ENCODE data around the gene TNFRSF21.
"Not testable (repeated sequence)": the region's sequence is repeated elsewhere in the genome, so short reads cannot be mapped to it uniquely, and the experiment has no call there.

Gene TNFRSF21

GRCh38 chr6:47286301-47286700, 23.4 kb downstream of the TNFRSF21 start:
- no peak for DNase-seq

GRCh38 chr6:47283993-47284392, 25.7 kb downstream of the TNFRSF21 start:
- DNase-seq = no peak

DNA sequence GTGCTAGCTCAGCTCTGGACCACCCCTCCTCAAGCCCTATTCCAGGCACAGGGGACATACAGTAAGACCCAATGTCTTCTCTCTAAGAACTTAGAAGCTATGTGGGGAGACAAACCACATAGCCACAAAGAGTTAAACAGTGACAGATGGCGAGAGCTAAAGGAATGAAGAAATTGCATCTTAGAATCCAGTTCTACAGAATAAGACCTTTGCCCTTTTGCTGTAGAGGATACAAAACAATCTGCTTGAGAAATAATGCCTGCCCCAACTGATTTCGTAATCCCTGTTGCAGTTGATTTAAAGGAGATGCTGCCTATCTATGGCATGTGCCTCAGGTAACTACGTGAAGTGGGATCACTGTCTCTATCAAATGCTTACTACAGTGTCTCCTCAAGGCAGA, 31.2 kb downstream of the TNFRSF21 start:
- peak in 1 of 2 experiments; percentile 5 for DNase-seq

GRCh38 chr6:47277702-47278101, 32.0 kb downstream of the TNFRSF21 start:
- DNase-seq = no peak

DNA sequence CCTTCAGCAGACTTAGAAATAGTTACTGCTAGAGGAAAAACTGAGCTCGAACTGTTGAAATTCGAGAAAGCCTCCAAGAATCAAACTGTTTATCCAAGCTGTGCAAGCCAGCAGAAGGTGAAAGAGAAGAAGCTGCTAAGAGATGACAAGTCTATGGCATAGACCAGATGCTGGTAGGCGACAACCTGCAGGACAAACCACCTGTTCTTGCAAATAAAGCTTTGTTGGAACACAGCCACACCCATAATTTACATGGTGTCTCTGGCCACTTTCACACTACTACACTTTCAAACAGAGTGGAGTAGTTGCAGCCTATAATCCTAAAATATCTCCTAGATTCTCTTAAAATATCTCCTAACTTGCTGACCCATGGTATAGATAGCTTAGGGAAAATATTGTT, 33.3 kb downstream of the TNFRSF21 start:
- no peak for DNase-seq

- DNase-seq = no peak
Observed at GRCh38 chr6:47275640-47276039, 34.1 kb downstream of the TNFRSF21 start.

- DNase-seq = not testable (repeated sequence)
Observed at GRCh38 chr6:47275132-47275531, 34.6 kb downstream of the TNFRSF21 start.

DNA sequence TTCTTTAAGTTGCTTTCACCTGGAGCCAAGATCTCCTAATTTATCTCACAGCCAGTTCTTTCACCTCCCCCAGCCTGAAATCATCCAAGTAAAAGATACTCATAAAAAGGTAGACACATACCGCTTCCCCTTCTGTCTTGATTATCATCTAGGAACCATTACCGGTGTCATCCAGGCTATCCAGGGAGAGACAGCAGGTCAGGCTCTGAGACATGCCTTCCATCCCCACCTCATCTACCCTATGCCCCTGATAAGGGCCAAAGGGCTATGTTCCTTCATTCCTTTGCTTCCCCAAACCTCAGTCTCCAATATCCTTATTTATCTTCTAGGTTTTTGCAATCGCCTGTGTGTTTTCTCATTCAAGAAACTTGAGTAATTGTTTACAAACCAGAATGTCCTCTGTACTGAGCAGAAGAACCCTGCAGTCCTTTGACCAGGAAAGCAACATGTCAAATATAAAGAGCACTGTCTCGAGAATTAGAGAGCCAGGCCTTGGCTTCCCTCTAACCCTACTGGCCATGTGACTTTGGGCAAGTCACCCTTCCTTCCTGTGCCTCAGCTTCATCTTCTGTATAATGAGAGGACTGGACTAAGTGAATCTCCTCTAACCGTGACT, 41.0 kb downstream of the TNFRSF21 start:
- DNase-seq = no peak

DNA sequence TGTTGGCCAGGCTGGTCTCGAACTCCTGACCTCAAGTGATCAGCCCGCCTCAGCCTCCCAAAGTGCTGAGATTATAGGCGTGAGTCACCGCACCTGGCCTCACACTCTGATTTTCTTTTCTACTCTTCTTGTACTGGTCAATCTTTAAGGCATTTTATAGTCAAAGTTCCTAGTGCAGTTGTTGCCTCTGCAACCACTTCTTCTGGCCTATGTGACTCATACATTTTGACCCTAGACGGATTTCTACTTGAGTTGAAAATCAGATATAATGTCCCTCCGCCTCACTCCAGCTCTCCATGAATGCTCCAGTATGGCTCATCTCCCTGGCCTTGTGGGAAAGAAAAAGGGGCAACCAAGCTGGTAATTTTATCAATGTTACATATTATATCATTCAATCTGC, 42.4 kb downstream of the TNFRSF21 start:
- DNase-seq = no peak

DNA sequence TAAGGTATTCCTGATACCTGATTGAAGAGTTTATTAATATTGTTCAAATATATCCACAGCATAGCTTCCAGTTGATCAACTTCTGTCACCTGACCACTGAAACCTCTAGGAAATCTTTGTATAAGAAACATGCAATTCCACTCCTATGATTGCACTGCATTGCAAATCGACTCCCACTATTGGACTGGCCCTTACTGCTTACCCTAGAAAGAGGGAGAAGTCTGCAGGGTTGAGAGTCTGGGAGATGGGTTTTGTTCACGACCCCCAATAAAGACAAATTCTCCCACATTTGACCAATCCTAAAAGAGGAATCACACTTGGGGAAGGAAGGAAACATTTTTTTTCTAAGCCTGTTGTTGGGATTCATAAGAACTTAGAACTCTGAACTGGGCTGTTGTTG, 43.7 kb downstream of the TNFRSF21 start:
- DNase-seq = no peak

DNA sequence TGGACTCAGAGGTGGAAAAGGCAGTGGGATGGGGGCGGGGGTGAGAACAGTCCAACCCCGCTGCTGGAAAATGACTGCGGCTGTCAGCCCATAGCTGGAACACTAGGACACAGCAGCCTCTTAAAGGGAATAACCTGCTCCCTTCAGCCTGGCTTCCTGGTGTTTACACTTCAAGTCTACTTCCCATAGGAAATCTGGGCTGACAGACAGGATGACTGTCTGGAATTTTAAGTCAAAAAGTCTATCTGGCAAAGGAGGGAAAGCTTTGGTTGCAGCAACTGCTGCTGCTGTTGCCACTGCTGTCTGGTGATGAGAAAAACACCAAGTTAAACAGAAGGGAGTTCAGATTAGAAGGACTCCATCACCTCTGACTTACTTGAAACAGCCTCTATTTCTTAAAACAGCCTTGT, 44.9 kb downstream of the TNFRSF21 start:
- no peak for DNase-seq

DNA sequence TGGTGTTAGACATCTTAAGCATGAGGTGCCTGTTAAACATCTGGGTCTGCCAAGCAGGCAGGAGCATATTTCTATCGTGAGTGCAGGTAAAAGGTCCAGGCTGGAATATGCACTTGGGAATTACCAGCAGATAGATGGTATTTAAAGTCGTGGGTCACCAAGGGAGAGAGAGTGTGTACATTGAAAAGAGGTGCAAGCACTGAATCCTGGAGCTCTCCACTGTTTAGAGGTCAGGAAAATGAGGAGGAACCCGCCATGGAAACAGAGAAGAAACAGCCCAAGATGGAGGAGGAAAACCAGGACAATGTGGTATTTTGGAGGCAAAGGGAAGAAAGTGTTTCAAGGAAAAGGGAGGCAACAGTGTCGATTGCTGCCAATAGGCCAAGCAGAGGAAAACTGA, 46.4 kb downstream of the TNFRSF21 start:
- no peak for DNase-seq

DNA sequence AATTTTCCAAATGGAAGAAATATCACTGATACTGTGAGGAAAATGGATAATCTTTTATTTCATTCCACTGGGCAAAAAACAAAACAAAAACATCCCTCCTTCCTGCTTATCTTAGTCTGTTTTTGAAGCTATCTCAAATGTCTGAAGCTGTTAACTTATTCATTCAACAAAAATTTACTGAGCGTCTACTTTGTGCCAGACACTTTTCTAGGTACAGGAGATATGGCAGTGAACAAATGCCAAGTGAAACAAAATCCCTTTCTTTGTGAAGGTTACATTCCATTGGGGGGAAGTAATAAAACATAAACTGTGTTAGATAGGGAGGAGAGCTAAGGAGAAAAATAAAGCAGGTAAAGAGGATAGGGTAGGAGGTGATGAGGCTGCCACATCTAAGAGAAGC, 47.5 kb downstream of the TNFRSF21 start:
- DNase-seq = no peak

- DNase-seq = no peak
Observed at GRCh38 chr6:47261191-47261590, 48.5 kb downstream of the TNFRSF21 start.

DNA sequence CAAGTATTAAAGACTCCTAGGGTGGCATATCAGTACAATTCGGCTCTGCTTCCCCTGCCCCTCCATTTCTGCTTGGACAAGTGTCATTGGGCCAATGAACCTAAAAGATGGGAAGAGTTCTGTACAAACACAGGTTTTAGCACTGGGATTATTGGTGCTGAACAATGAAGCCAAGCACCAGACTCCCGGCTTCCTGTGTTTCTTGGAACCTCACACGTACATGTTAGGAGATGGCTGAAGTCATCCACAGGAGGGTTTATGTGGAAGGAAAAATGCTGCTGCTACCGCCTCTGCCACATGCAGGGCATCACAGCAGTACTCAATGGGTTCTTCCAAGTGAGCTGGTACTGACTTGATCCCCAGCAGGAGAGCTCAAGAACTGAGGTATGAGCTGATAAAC, 49.7 kb downstream of the TNFRSF21 start:
- no peak for DNase-seq

DNA sequence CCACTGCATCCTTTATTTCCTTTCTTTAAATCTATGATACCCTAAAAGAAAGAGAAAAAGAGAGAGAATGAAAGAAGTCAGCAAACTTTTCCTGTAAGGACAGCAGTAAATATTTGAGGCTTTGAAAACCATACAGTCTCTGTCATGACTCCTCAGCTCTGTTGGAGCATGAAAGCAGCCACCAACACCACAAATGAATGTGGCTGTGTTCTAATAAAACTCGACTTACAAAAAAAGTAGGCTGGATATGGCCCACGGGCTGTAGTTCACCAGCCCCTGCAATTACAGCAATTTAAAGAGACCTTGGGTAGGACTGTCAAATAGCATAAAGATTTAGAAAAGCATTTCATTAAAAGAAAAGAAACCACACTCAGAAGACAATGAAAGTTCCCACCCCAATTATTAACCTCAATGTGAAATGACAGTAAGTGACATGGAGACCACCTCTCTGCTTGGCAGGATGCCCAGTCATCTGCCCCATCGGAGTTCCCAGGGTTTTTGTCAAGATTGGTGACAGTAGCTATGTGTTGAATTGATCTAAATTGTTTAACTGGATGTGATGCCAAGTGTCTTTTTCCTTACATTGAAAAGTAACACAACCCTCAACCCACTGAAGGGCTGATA, 50.9 kb downstream of the TNFRSF21 start:
- DNase-seq = no peak

DNA sequence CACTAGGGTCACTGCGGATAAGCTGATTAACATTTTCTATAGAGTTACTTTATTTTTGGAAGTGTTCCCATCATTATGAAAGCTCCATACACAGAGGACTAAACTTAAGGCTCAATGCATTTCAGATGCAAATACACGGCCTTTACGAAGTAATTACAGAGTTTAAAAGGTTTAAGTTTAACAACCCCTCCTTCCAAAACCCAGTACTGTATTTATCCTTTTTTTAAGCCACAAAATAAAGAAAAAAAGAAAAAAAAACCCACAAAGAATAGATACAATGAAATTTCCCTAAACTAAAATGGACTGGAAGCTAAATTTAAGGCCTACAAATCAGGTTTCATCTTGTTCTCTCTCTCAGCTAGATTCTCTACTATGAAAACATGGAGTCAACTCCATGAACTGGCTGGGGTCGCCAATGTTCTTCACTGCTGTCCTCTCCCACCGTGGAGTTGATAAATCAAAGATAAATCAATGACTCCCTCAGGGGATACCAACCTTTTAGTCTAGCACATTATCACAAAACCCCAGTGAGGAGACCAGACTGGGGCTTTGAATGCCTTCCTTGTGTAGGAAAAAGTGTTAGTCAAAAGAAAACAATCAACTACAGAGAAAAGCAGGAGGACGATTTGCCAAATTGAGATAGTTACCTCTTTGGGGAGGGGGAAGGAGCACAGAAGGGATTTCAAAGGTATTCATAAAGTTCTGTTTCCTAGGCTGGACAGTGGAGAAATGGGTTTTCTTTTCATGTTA, 52.5 kb downstream of the TNFRSF21 start:
- no peak for DNase-seq

DNA sequence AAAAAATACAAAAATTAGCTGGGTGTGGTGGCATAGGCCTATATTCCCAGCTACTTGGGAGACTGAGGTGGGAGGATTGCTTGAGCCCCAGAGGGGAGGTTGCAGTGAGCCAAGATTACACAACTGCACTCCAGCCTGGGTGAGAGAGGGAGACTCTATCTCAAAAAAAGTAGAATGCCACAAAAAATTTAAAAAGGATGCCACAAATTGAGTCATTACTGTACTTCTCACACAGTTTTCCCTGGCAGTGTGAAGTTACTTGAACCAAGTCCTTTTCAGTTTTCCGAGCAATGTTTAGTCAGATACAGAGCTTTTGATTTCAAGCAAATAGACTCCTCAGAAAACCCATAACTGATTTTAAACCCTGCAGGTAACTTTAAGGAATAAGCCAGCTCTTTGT, 53.3 kb downstream of the TNFRSF21 start:
- DNase-seq = no peak

GRCh38 chr6:47254906-47255305, 54.8 kb downstream of the TNFRSF21 start:
- no peak for DNase-seq

- no peak for DNase-seq
Observed at GRCh38 chr6:47254051-47254450, 55.7 kb downstream of the TNFRSF21 start.

GRCh38 chr6:47253136-47253535, 56.6 kb downstream of the TNFRSF21 start:
- no peak for DNase-seq

GRCh38 chr6:47252633-47253032, 57.1 kb downstream of the TNFRSF21 start:
- DNase-seq = no peak

DNA sequence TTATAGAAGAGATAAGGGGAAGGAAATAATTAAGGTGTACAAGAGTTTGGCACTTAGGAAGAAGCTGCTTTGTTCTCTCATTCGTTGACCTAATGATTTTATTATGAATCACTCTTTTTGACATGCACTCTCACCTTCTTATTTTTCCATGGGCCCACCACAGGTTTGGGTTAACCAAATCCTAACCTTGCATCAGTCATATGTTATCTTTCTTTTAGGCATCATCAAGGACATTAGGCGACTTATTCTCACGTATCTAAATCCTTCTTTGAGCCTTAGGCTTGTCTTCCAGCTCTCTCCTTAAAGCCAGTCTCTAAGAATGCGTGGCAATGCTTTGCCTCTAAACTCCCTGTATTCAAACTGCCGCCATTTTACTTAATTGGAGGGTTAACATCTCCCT, 58.3 kb downstream of the TNFRSF21 start:
- no peak for DNase-seq

DNA sequence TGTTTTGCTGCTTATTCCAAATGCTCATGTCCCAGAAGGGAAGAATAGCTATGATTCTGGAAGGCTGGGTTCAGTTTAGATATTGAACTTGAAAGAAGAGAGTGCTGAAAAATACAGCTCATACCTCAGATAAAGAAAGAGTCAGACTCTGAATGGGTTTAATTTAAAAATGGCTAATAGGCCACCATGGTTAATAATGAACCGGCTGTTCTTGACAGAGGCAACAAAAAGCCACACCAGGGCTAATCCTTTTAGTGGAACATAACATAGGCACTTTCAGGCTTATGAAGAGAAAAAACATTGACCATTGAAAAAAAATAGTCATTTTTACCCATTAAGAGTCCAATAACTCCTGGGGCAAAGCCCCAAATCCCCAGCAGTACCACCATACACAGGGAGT, 59.4 kb downstream of the TNFRSF21 start:
- no peak for DNase-seq

Data from Kasumi-1 (cell line).